ENCODE results near the gene NUMA1.
A peak's percentile ranks its signal among the peaks of the same experiment; 100 is the strongest.

Gene NUMA1

GRCh38 chr11:72067676-72068075, 12.7 kb downstream of the NUMA1 start:
- DNase-seq (ENCODE audit: low read depth): no peak

DNA sequence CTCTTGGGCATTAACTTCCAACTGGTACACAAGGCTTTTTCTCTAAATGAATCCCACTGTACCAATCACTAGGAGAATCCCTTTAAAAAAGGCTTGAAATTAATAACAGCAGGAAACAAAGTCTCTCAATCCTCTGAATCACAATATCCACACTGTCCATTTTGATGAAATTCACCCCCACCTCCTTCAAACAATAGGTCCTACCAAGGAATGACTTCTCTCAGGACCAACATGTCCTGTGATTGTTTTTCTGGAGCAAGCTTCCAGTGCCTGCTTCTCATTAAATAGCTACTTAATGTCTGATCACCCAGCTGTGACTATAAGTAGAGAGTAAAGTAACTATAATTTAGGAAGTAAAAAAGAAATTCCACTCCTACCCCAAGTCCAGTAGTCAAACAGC, 13.1 kb downstream of the NUMA1 start:
- no peak for DNase-seq (ENCODE audit: low read depth)

GRCh38 chr11:72066855-72067254, 13.5 kb downstream of the NUMA1 start:
- DNase-seq (ENCODE audit: low read depth): no peak

GRCh38 chr11:72061739-72062396, 18.5 kb downstream of the NUMA1 start:
- no peak for DNase-seq (ENCODE audit: low read depth)

- peak; percentile 25 for DNase-seq (ENCODE audit: low read depth)
Measured at GRCh38 chr11:72058416-72059034, 21.8 kb downstream of the NUMA1 start.

GRCh38 chr11:72048766-72049460, 31.4 kb downstream of the NUMA1 start:
- DNase-seq (ENCODE audit: low read depth): no peak

DNA sequence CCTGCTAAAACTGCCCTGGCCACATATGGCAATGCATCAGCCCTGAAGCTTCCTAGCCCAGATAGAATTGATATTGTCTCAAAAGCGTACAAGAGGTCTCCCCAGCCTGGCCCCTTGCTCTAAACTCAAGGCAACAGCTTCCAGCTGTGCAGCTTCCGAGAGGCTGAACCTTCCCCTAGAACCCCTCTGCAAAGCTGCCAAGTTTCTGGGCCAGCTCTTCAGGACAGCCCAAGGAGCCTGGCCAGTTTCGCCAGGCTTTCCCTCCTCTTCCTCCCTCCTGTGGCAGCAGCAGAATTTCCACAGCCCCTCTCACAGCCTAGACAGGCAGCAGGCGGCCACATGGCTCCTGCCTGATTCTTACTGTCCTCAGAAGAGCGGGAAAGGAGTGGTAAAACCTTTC, 34.5 kb downstream of the NUMA1 start:
- DNase-seq (ENCODE audit: low read depth): no peak

GRCh38 chr11:72042064-72042745, 38.1 kb downstream of the NUMA1 start:
- no peak for DNase-seq (ENCODE audit: low read depth)

DNA sequence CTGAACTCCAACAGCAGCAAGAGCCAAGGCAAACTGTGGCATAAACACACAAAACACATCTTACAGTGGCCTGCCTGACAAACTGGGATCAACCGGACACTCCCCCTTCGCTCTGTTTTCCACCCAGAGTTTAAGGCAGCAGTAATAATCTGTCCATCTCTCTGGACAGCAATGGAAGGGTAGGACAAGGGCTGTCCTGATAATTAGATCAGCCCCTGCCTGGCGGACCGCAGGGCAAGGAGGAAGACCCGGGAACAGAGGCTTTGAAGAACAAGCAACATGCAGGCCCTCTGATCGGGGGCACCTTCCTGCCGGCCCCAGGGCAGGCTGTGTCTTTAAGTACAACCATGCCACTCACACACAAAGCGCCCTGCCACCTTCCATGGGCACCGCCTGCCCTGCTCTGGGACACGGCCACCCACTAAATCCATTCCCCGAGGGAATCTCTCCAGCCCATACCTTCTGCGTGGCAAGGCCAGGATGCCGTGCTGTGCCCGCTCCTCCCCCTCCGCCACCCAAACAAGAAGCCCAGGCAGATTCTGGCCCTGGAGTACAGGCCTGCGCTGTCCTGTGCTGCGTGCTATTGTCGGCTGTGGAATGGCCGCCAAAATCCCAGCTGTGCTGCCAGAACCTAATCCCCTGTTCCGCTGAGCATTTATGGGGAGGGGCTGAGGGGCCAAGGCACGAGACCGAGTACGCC, 38.8 kb downstream of the NUMA1 start:
- DNase-seq (ENCODE audit: low read depth): peak; percentile 68

DNA sequence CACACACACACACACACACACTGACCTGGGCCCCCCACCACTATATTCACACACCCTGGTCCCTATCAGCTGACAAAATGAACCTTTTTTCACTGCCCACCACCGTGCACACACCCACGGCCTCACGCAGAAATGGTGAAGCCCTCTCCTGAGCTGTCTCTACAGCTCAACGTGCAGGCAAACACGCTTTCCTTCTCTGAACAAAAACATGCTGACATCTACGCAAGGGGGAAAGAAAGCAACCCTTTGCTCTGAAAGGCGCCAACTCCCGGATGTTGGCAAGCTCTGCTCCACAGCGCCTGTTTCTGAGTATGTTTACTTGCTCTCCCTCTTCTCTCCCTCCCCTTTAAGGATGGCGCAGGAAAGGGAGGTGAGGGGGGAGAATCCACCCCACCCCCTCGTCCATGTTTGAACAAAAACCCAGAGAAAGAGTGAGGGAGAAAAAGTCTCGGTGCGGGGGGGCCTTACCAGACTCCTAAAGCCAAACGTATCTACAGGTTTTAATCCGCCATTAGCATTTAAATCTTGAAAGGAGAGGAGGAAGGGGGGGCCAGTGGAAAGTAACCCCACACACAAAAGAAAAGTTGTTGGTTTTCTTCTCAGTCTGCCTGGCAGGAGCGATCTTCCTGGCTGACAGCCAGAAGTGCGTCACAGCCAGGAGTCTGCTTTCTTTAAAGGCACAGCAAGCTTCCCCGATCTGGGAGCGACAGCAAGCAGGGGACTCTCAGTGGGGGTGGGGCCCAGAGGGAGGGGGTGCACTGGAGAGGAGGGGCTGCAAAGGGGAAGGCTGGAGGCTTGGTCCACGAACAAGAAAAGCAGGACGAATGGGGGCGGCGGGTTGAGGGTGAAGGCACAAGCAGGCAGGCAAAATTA, 39.6 kb downstream of the NUMA1 start:
- DNase-seq (ENCODE audit: low read depth): peak; percentile 86

- no peak for DNase-seq (ENCODE audit: low read depth)
Measured at GRCh38 chr11:72039856-72040401, 40.4 kb downstream of the NUMA1 start.

- no peak for DNase-seq (ENCODE audit: low read depth)
Measured at GRCh38 chr11:72039031-72039855, 41.1 kb downstream of the NUMA1 start.

- no peak for DNase-seq (ENCODE audit: low read depth)
Measured at GRCh38 chr11:72038491-72038890, 41.9 kb downstream of the NUMA1 start.

GRCh38 chr11:72037554-72038311, 42.6 kb downstream of the NUMA1 start:
- no peak for DNase-seq (ENCODE audit: low read depth)

- DNase-seq (ENCODE audit: low read depth): no peak
Measured at GRCh38 chr11:72036687-72037086, 43.7 kb downstream of the NUMA1 start.

DNA sequence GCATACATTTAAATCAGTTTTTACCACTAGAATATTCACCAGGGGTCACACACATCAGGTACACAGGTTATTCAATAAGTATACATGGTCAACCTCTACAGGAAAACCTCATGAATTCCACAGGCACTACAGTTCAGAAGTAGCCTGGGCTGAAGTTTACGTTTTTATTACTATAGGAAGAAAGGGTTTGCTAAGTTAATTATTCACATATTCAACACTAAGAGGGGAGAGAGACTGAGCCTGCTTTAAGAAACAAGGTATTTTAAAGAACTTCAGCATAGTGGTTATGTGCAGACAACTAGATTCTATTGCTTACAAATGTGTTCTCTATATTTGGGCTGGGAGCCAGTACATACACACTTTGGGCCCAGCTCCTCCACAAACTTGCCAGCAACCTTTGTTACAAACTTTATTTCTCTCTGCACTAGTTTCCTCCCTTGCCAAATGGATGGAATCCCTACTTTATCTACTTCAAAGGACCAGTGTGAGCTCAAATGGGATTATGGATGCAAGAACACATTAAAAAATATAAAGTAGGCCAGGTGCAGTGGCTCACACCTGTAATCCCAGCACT, 49.8 kb downstream of the NUMA1 start:
- no peak for DNase-seq (ENCODE audit: low read depth)

DNA sequence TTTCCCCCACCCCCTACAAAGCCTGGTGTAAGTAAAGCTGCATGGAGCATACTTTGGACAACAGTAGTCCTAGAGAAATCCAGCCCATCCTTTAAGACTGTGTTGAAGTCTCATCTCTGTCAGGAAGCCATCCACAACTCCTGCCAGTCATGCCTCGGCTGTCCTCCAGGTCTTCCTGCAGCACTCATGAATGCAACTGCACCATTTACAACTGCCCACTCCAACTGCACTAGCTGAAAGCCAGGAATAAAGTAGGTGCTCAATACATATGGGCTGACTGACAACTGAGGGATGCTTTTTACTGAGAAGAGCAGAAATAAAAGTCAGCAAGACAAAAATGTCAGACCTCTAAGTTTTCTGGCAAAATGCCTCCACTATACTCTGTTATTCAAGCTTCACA, 54.3 kb downstream of the NUMA1 start:
- no peak for DNase-seq (ENCODE audit: low read depth)

- DNase-seq (ENCODE audit: low read depth): no peak
Measured at GRCh38 chr11:72024069-72024754, 56.1 kb downstream of the NUMA1 start.
